ENCODE data around the gene DNAJB8. TPM values are rescaled to one million over a fixed set of nuclear protein-coding genes. Genes with fewer than 3 reads are reported as not detected.

Gene DNAJB8
- total RNA-seq, 4 donors from 2014 or later: not detected

DNA sequence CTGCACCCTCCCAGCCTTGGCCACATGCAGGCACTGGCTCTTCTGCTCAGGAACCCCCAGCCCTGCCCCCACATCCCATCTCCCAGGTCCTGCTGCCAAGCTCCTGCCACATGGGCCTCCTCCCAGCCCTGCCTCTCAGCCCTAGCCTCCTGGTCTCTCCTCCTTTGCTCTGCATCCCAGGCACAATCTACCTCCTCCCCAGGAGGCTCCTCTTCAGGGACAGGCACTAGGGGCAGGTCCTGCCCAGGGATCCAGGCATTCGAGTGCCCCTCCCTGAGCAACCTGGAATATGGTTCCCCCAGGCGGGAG, 12.4 kb downstream of the DNAJB8 start:
- no peak for DNase-seq (ENCODE audit: low spot score in 2 of 2)
- intact Hi-C loops (cut with DNase I; ENCODE audit: low total_unique reads): no loop called here
- TF ChIP-seq POLR2A (IDR thresholded peaks at IDR 0.05) (no peak), CTCF (IDR thresholded peaks at IDR 0.05) (no peak)
- H3K4me3 ChIP-seq (ENCODE audit: low read depth, poor library complexity, severe bottlenecking): no peak overlapping the region
- 79 to 96% methylated on average over 2 of the region's 2 CpGs for WGBS, 2 donors

GRCh38 chr3:128453501-128454309, 13.0 kb downstream of the DNAJB8 start:
- intact Hi-C loops (cut with DNase I; ENCODE audit: low total_unique reads): no loop called here
- TF ChIP-seq CTCF (IDR thresholded peaks at IDR 0.05) (no peak), POLR2A (IDR thresholded peaks at IDR 0.05) (no peak)
- no peak overlapping the region for H3K4me3 ChIP-seq (ENCODE audit: low read depth, poor library complexity, severe bottlenecking)
- DNase-seq (ENCODE audit: low spot score in 2 of 2): no peak
- WGBS, 2 donors: 71 to 73% methylated on average over 19 to 21 of the region's 21 CpGs

DNA sequence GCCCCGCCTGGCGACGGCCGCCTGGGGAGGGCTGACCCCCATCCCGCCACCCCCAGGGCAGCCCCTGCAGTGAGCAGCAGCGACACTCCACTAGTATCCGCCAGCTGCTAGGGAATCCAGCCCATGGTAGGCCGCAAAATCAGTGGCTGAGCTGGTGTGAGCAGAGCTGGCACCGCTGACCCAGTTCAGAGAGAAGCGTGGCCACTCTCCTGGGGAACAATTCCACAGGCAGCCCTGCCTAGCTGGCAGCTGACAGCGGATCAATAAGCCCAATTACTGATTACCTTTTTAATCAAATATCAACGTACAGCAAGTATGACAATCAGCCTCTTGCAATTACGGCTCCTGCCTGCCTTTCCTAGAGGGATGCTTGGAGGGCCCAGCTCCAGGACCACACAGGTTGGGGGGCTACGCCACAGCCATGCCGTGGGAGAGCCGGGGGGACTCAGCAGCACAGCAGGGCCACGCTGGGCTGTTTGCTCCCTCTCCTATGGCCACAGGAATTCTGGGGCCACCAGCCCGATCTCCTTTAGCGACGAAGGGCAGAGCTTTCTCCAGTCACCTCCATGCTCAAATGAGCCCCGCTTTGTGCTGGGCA, 13.9 kb downstream of the DNAJB8 start:
- intact Hi-C loops (cut with DNase I; ENCODE audit: low total_unique reads): no loop called here
- H3K4me3 ChIP-seq (ENCODE audit: low read depth, poor library complexity, severe bottlenecking): no peak overlapping the region
- 80 to 87% methylated on average over 18 to 20 of the region's 21 CpGs for WGBS, 2 donors
- TF ChIP-seq POLR2A (IDR thresholded peaks at IDR 0.05) (no peak), CTCF (IDR thresholded peaks at IDR 0.05) (no peak)
- no peak for DNase-seq (ENCODE audit: low spot score in 2 of 2)

- H3K4me3 ChIP-seq (ENCODE audit: low read depth, poor library complexity, severe bottlenecking): no peak overlapping the region
- WGBS, 2 donors: 76 to 78% methylated on average over 9 of the region's 9 CpGs
- TF ChIP-seq POLR2A (IDR thresholded peaks at IDR 0.05): no peak
- no peak for TF ChIP-seq CTCF (IDR thresholded peaks at IDR 0.05)
- intact Hi-C loops (cut with DNase I; ENCODE audit: low total_unique reads): no loop called here
- no peak for DNase-seq (ENCODE audit: low spot score in 2 of 2)
These were observed 14.6 kb downstream of the DNAJB8 start for GRCh38 chr3:128452120-128452519.

GRCh38 chr3:128449111-128449638, 17.5 kb downstream of the DNAJB8 start:
- whole genome bisulfite sequencing, 2 donors: 72 to 81% methylated on average over 6 of the region's 6 CpGs
- H3K4me3 ChIP-seq (ENCODE audit: low read depth, poor library complexity, severe bottlenecking): no peak overlapping the region
- TF ChIP-seq POLR2A (IDR thresholded peaks at IDR 0.05): no peak
- TF ChIP-seq CTCF (IDR thresholded peaks at IDR 0.05): no peak
- no peak for DNase-seq (ENCODE audit: low spot score in 2 of 2)
- intact Hi-C loops (cut with DNase I; ENCODE audit: low total_unique reads): no loop called here
